Tibial artery (tissue), 4 donors: ENCODE measurements around the gene WNK4.
A peak's percentile ranks its signal among the peaks of the same experiment; 100 is the strongest.
"Not testable (repeated sequence)": the region's sequence is repeated elsewhere in the genome, so short reads cannot be mapped to it uniquely, and the experiment has no call there.

Experiments used
- DNase-seq, 2 donors: peaks; one replicate each; pipeline ENCODE4 v3.0.0-alpha.2; 2019
- H3K27ac ChIP-seq, 2 donors: fragments of 200-600 bp; sonication (generic) in 1 of 2; 1 replicate in 1 of 2; 2 replicates in 1 of 2; pipeline ENCODE4 v1.5.1; 2018 to 2019; ENCODE audit warnings: mild to moderate bottlenecking in 1 of 2
- H3K27me3 ChIP-seq, 2 donors: fragments of 200-600 bp; sonication (generic) in 1 of 2; one replicate each; pipeline versions ENCODE4 v1.5.1 to v1.6.0; 2016 to 2019
- H3K36me3 ChIP-seq, 3 donors: fragments of 200-600 bp; sonication (generic) in 2 of 3; one replicate each; pipeline ENCODE4 v1.5.1; 2016 to 2019; ENCODE audit warnings: mild to moderate bottlenecking in 2 of 3
- H3K4me1 ChIP-seq, 4 donors: fragments of 200-600 bp; sonication (generic) in 2 of 4; 1 replicate in 3 of 4; 2 replicates in 1 of 4; pipeline ENCODE4 v1.5.1; 2016 to 2019
- H3K4me3 ChIP-seq, 2 donors: fragments of 200-600 bp; sonication (generic) in 1 of 2; 1 replicate in 1 of 2; 2 replicates in 1 of 2; pipeline ENCODE4 v1.5.1; 2018 to 2019; ENCODE audit warnings: mild to moderate bottlenecking in 2 of 2
- H3K9me3 ChIP-seq, 3 donors: fragments of 200-600 bp; sonication (generic) in 1 of 3; one replicate each; pipeline ENCODE4 v1.5.1; 2016 to 2019
- CTCF ChIP-seq, 2 experiments: fragments of 200-600 bp in 1 of 2; fragments of 450-650 bp in 1 of 2; IDR thresholded peaks; one replicate each; pipeline ENCODE4 v1.5.1; 2017 to 2019; ENCODE audit warnings: antibody characterized with exemption in 2 of 2, mild to moderate bottlenecking in 1 of 2, moderate library complexity in 1 of 2
- intact Hi-C: fragments of 100-400 bp; cut with DNase I; formaldehyde crosslinking; loops from one replicate; pipeline ENCODE4 v1.15.0; 2023; ENCODE audit warnings: low total_unique reads

The WNK4 gene

GRCh38 chr17:42766124-42766523 lies 14.3 kb upstream of the WNK4 start:
- no peak overlapping the region for H3K27ac ChIP-seq
- H3K4me1 ChIP-seq, result peaks cover 0 to 7% (median 7%) of the 10 kb centered on the region in 4 donors
- H3K4me3 ChIP-seq, result no peak overlapping the region
- H3K9me3 ChIP-seq, result no peaks in the 10 kb centered on the region
- peaks cover 0 to 32% of the 10 kb centered on the region in 2 donors for H3K27me3 ChIP-seq
- no peak for TF ChIP-seq CTCF (IDR thresholded peaks at IDR 0.05)
- H3K36me3 ChIP-seq, result no peaks in the 10 kb centered on the region
- intact Hi-C loops, result loop anchor here (10.0 kb wide), 1 partner anchor 181 kb away; no protein-coding TSS in a partner anchor
- no peak for DNase-seq

- H3K27ac ChIP-seq, result no peak overlapping the region
- no peaks in the 10 kb centered on the region for H3K9me3 ChIP-seq
- peaks cover 0 to 3% (median 0%) of the 10 kb centered on the region in 4 donors for H3K4me1 ChIP-seq
- DNase-seq, result no peak
- no peaks in the 10 kb centered on the region for H3K36me3 ChIP-seq
- peaks cover 0 to 18% of the 10 kb centered on the region in 2 donors for H3K27me3 ChIP-seq
- no peak for TF ChIP-seq CTCF (IDR thresholded peaks at IDR 0.05)
- intact Hi-C loops, result loop anchor here (10.0 kb wide), 1 partner anchor 183 kb away; no protein-coding TSS in a partner anchor
- H3K4me3 ChIP-seq, result no peak overlapping the region
Observed at GRCh38 chr17:42767512-42767911, 12.9 kb upstream of the WNK4 start.

- H3K36me3 ChIP-seq, H3K27ac ChIP-seq, H3K4me3 ChIP-seq, H3K4me1 ChIP-seq, H3K9me3 ChIP-seq, DNase-seq: not testable (repeated sequence)
- peaks cover 0 to 13% of the 10 kb centered on the region in 2 donors for H3K27me3 ChIP-seq
- intact Hi-C loops, result loop anchor here (10.0 kb wide), 1 partner anchor 183 kb away; no protein-coding TSS in a partner anchor
Observed at GRCh38 chr17:42768006-42768405, 12.4 kb upstream of the WNK4 start.

GRCh38 chr17:42769964-42770363 lies 10.4 kb upstream of the WNK4 start:
- intact Hi-C loops, result loop anchor here (10.0 kb wide), 1 partner anchor 185 kb away; no protein-coding TSS in a partner anchor
- H3K27me3 ChIP-seq, H3K9me3 ChIP-seq, H3K27ac ChIP-seq, H3K36me3 ChIP-seq, H3K4me3 ChIP-seq, DNase-seq: not testable (repeated sequence)
- H3K4me1 ChIP-seq, result peaks cover 0 to 17% (median 9%) of the 10 kb centered on the region in 4 donors

GRCh38 chr17:42772945-42773289 lies 7.5 kb upstream of the WNK4 start:
- intact Hi-C loops, result no loop called here
- H3K36me3 ChIP-seq, result peaks cover 24 to 32% (median 30%) of the 10 kb centered on the region in 3 donors
- peak overlapping the region; percentile 62 to 66 for H3K4me3 ChIP-seq
- no peak for DNase-seq
- H3K27ac ChIP-seq, result peak overlapping the region; percentile 70 to 76
- H3K27me3 ChIP-seq, result no peaks in the 10 kb centered on the region
- TF ChIP-seq CTCF (IDR thresholded peaks at IDR 0.05), result no peak
- peaks cover 0 to 17% (median 9%) of the 10 kb centered on the region in 4 donors for H3K4me1 ChIP-seq
- no peaks in the 10 kb centered on the region for H3K9me3 ChIP-seq

GRCh38 chr17:42773290-42774035 lies 6.9 kb upstream of the WNK4 start, which contains the start of gene VPS25:
TSS of gene VPS25 (plus strand) at chr17:42773449. CDS start at chr17:42773476, 27 bp downstream.
- Histone ChIP-seq H3K4me3 (peak within 1 kb of the TSS; percentile 62 to 66), H3K27ac (peak within 1 kb of the TSS; percentile 70 to 76), H3K27me3 (no peaks in the 10 kb centered on the region), H3K4me1 (peaks cover 0 to 17% (median 9%) of the 10 kb centered on the region in 4 donors), H3K36me3 (peaks cover 30 to 38% (median 36%) of the 10 kb centered on the region in 3 donors), H3K9me3 (no peaks in the 10 kb centered on the region)
- intact Hi-C loops, result no loop called here
- no peak for TF ChIP-seq CTCF (IDR thresholded peaks at IDR 0.05)
- DNase-seq, result peak; percentile 70 to 86
